Dermis blood vessel endothelial cell (primary cell): ENCODE data around the gene PHTF1. TPM values are rescaled to one million over a fixed set of nuclear protein-coding genes. Genes with fewer than 3 reads are reported as not detected.
"Not testable (repeated sequence)": the region's sequence is repeated elsewhere in the genome, so short reads cannot be mapped to it uniquely, and the experiment has no call there.

Source experiments
- DNase-seq: peaks from one replicate; pipeline ENCODE4 v3.0.0; 2010
- total RNA-seq: library from RNA; depleted of rRNA; stranded (reverse); fragments of >200 nt; gene quantifications from 2 replicates; pipeline ENCODE4 v1.2.3, GENCODE V29; 2014

Gene PHTF1
- total RNA-seq, 1 donor from 2014 or later = 69.4 TPM

DNA sequence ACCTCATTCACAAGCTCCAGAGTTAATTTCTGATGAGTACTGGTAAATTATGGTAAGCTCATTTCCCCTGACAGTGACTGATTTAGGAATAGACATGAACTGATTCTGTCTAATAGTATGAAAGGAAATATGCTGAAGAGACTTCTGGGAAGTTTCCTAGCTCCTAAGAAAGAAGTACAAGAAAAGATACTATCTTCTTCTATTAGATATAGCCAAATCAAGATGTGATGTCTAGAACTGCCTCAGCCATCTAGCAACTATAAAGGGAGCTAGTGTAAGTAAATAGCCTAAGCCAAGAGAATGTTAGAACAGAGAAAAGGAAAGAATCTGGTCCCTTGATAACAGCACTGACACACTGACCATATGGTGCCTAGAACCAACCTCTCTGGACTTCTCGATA is 10.7 kb upstream of the PHTF1 start:
- DNase-seq = no peak

DNA sequence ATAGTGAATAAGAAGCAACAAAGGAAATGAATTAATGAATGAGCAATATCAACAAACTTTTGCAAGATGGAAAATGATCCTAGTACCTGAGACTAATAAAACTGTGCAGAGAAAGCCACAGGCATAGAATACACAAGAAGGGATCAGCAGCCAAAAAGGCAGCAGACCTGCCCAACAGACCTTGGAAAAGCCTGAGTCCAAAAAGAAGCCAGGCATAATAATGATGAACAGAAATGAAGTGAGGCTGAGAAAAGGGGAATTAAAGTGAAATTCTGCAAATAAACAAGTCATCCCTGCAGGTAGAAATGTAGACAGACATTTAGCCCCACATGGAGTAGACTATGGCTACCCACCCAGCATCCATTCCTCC is 10.3 kb upstream of the PHTF1 start:
- DNase-seq = no peak

DNA sequence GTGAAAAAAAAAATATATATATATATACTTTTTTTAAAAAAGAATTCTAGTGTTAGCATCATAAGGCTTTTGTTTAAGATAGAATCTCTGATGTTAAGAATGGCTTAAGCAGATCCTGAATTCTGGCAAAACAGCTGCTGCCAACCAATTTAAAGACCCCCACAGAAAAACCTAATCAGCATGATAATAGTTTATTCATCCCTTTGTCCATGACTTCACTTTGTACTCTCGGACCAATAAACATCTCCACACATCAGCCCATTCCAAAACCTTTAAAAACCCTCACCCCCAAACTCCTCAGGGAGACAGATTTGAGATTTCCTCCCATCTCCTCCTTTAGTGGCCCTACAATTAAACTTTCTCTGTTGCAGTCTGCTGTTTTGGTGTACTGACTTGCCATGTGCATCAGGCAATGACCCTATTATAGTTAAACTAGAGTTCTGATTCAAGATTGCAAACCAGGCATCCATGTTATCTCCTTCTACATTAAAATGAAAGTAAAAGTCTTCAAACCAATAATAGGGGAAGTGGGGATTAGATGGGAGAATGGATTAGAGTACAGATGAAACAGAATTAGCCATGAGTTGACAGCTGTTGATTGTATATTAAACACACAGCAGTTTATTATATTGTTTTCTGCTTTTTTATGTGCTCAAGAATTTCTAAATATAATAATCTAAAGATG is 9.8 kb upstream of the PHTF1 start:
- DNase-seq = no peak

DNA sequence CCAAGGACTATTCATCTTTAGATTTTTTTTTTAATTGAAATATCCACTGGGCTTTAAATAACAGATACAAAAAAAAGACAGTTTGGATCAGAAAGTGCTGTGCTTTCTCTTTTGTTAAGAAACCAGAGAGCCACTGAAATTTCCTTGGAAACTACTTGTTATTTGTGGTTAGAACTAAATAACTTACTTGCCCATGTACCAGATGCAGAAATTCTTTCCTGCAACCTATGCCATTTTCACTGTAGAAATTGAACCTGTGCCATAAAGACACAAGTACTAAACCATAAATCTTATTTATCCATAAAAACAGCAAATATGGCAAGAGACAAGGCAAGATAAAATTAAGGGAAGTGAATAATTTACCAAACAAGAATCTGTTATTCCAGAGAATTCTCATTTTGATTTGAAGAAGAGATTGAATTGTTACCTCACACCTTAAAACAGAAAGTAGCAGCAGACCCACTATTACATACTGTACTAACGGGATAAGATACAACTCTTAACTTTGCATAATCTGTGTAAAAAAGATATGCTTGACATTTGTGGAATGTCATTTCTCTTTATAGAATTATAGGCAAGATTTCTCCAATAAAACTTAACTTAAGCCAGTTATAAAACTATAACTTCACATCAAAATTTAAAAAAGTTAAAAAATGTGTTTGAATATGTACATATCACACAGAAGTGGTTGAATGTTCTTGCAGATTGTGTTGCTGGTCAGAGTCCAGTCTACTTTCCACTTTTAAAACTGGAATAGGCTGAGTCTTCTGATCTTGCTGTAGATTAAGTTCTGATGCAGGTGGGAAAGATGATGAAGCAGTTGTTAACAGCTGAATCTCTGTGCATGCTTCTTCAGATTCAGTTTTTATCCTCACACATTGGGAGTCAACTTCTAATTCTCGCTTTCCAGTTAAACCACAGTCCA is 6.3 kb upstream of the PHTF1 start:
- DNase-seq = no peak

DNA sequence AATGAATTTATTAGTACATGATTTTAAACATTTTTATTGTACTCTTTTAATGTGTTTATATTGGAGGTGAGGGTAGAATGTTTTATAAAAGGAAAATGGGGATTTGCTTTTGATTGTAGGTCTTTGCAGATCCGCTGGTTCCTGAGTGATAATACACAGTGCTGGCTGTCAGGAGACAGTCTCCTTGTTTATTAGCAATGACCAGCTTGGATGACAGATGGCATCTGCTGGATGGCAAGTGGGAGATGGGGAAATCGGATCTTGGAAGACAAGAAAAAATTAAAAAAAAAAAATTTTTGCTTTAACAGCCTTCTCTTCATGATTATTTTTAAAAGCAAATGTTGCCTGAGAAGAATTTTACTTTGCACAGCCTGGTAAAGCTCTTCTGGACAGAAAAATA is 4.4 kb upstream of the PHTF1 start:
- no peak for DNase-seq

DNA sequence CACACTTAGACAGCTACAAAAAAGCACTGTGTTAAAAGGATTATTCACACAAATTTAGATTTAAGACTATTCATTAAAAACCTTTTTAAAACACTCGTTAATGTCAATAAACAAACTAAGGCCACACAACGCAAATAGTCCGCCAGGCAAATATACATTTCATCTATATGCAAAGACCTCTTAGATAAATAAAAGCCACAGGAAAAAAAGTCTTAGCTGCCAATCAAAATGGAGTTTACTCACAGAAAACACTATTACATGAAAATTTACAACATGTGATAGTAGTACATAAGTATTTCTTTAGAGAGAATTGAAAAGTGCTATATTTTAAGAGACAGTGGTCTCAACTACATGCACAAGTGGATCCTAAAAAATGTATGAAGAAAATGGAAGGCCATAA is 2.7 kb upstream of the PHTF1 start:
- no peak for DNase-seq

DNA sequence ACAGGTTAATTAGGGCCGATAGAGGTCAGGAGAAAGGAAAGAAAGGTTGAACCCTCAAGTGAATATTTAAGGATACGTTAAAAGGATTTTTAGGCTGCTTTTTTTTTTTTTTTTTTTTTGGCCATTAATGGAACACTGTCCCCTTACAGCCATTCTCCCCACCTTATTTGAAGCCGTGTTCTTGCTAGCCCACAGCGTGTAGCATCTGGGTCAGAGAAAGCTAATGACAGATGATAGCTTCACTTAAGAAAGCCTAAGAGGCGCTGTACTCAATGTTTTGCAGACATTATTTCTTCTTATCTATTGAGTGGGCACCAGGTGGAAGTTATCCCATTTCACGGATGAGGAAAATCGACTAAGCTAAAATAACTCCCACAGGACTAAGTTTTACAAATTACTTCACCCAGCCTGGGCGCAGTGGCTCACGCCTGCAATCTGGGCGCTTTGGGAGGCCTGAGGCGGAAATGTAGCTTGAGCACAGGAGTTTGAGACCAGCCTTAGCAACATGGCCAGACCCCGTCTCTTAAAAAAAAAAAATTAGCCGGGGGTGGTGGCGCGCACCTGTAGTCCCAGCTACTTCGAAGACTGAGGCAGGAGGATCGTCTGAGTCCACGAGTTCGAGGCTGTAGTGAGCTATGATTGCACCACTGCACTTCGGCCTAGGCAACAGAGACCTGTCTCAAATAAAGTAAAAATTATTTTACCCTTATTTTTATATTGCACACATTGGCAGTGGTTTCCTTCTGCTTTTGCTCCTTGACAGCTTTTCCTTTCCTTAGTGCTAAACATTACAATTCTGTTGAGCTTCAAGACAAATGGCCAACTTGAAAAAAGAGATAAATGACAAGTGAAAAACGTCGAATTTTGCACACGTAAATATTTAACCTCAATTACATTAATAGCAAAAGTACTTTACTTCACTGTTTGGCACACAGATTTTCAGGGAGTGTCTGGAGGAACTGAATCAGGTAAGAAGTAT is 1.1 kb upstream of the PHTF1 start:
- peak; percentile 14 for DNase-seq

DNA sequence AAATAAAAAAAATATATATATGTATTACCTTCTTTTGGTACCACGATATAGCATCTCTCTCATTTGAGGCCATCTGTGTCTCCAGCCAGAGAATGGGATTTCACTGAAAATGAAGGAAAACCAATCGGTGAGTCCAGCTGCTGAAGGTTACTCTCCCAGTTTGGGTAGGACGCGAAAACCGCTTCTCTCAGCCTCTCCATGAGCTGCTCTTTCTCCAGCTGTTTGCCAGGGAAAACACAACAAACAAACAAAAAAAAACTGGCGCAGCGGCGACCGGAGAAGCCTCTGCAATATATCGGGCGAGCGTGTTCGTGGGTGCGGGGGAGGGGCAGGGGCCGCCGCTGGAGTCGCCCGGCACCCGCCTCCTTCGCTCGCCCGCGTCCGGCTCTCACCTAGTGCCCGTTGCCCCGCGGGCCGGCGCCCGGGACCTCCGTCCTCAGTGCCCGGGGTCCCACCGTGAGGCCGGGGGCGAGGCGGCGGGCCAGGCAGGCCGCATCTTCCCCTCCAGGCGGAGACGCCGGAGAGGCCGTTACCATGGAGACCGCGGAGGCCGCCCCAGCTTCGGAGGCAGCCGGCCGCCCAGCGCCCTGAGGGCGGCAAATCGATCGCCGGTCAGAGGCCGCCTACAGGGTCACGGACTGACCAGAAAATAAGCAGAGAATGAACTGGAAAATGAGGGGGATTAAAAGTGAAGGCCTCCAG is 504 bp downstream of the PHTF1 start:
- DNase-seq = peak; percentile 71

DNA sequence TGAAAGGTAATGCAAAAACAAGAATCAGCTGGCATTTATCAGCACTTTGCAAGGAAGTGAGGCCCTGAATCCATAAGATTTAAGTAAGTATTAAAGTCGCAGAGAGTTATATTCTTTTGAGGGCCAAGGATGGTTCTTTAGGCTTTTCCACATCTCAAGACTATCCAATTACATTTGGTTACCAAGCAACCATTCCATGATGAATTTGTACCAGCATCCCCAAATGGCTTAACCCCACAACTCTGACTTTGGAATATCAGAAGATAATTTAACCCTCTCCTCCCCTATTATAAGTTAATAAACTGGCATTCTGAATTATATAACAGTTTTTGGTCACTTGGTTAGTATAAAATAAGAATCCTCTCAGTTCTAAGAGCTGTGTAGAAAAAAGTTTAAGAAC is 2.8 kb downstream of the PHTF1 start:
- DNase-seq = no peak

DNA sequence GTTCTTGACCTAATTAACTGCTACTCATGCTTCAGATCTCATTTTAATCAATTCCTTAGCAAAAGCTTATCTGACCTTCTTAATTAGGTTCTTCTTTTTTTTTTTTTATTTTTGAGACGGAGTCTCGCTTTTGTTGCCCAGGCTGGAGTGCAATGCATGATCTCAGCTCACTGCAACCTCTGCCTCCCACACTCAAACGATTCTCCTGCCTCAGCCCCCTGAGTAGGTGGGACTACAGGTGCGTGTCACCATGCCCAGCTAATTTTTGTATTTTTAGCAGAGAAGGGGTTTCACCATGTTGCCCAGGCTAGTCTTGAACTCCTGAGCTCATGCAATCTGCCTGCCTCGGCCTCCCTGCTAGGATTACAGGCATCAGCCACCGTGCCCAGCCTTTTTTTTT is 6.0 kb downstream of the PHTF1 start:
- not testable (repeated sequence) for DNase-seq

DNA sequence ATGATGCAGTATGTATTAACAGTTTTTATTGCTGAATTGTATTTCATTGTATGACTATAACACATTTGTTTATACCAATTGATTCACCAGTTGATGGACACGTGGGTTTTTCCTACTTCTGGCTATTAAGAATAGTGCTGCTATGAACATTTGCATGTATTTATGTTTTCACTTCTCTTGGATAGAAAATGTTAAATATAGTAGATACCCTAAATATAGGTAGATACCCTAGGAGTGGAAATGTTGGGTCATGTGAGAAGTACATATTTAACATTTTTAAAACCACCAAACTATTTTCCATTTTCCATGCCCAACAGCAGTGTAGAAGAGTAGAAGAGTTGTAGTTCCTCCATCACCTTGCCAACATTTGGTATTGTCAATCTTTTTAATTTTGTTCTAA is 7.8 kb downstream of the PHTF1 start:
- no peak for DNase-seq

DNA sequence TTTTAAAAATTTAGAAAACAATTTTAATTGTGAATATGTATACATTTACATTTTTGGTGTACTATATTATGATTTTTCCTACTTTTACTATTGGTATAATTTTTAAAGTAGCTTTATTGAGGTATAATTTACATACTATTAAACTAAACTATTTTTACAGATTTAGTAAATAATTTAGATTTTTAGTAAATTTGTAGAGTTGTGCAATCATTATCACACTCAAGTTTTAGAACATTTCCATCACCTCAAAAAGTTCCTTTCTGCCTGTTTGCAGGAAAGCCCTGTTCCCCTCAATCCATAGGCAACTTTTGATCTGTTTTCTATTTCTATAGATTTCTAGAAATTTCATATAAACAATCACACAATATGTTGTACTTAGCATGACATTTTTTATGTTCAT is 8.2 kb downstream of the PHTF1 start:
- no peak for DNase-seq

DNA sequence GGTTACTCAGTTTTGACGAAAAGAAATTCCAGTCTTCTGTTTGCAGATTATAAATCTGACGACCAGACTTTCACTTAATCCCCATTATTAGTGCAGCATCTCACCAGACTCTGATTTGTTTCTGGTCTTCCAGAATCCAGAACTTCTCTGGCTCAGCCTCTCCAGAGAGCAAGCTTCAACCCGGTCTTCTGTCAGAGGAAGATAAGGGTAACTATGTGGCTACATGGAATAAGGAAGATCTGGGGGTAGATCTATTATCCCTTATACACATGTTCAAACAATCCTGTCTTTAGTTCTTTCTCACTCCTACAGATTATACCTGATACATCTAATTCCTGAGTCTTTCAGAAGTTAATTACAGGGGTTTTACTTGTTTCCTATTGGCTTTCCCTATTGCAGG is 9.9 kb downstream of the PHTF1 start:
- no peak for DNase-seq

DNA sequence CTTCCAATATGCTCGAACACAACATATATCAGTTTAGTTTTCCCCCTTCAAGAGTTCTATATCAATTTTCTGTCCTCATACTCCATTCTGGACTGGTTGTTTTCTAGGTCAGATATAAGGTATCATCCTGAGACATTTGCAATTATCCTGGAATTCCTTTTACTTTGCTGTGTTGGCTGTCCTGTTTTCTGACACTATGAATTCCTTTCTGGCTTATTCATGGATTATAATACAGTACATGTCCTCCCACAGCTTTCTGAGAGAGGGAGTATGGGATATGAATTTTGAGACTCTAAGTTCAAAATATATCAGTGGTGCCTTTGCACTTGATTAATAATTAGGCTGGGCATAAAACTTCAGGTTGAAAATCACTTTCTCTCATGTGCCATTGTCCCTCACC is 11.9 kb downstream of the PHTF1 start:
- no peak for DNase-seq

DNA sequence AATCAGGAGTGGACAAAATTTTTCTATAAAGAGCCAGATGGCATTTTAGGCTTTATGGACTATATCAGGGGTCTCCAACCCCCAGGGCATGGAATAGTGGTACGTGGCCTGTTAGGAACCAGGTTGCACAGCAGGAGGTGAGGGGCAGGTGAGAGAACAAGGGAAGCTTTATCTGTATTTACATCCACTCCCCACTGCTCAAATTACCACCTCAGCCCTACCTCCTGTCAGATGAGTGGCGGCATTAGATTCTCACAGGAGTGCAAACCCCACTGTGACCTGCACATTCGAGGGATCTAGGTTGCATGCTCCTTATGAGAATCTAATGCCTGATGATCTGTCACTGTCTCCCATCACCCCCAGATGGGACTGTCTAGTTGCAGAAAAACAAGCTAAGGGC is 13.9 kb downstream of the PHTF1 start:
- no peak for DNase-seq

DNA sequence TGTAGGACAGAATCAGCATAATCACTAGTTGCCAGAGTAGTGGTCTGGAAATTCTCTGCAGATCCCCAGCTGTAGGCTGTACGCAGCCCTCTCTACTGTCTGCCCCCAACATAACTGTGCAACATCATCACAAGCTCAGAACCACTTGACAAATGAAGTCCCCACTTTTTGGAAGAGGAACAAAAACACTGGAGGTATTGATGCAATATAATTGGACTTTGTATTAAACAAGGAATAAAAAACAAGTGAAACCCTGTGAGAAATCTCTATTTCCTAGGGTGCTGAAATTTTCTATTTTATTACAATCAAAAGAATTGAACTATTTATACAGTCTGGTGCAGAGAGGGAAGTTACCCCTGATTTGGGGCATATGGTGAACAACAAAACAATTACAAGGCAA is 15.2 kb downstream of the PHTF1 start:
- DNase-seq = no peak

DNA sequence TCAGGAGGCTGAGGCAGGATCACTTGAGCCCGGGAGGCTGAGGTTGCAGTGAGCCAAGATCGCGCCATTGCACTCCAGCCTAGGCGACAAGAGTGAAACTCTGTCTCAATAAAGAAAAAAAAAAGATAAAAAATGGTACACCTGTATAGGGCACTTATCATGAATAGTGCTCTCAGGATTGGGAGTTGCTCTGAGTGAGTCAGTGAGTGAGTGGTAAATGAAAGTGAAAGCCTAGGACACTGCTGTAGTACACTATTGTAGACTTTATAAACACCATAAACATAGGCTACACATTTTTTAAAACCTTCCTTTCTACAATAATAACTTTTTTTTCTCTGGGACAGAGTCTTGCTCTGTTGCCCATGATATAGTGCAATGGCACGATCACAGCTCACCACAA is 16.8 kb downstream of the PHTF1 start:
- no peak for DNase-seq

DNA sequence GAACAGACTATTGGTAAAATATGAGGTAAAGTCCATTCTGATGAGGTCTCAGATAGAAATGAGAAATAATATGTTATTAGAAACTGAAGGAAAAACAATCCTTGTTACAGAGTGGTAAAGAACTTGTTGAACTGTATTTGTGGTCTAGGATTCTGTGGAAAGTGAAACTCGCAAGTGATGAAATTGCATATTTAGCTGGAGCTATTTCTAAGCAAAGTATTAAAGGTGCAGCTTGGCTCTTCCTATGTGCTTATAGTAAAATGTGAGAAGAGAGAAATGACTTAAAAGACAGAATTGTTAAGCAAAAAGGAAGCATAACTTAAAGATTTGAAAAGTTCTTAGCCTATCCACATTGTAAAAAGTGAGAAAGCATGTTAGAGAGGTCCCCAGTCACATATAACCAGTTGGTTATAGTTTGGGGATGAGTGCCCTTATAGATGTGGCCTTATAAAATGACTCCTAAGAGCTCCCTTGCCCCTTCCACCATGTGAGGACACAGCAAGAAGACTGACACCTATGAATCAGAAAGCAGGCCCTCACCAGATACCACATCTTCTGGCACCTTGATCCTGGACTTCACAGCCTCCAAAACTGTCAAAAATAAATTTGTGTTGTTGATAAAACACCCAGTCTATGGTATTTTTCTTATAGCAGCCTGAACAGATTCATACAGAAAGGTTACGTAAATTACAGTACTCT is 24.8 kb downstream of the PHTF1 start:
- no peak for DNase-seq

DNA sequence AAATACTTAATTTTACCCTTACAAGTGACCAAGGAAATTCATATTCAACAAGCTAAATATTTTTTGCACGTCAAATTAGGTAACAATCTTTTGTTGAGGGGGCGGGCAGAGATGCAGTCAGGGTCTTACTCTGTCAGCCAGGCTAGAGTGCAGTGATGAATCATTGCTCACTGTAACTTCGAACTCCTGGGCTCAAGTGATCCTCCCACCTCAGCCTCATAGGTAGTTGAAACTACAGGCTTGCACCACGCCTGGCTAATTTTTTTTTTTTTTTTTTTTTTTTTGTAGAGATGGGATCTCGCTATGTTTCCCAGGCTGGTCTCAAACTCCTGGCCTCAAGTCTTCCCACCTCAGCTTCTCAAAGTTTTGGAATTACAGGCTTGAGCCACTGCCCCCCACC is 26.5 kb downstream of the PHTF1 start:
- DNase-seq = no peak

DNA sequence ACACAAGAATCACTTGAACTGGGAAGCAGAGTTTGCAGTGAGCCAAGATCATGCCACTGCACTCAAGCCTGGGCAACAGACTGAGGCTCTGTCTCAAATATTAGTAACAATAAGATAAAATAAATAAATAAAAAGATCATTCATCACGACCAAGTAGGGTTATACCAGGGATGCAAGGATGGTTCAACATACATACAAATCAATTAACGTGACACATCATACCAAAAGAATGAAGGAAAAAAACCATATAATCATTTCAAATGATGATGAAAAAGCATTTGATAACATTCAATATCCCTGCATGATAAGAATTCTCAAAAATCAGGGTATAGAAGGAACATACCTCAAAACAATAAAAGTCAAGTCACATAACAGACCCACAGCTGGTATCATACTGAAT is 38.3 kb downstream of the PHTF1 start:
- no peak for DNase-seq

DNA sequence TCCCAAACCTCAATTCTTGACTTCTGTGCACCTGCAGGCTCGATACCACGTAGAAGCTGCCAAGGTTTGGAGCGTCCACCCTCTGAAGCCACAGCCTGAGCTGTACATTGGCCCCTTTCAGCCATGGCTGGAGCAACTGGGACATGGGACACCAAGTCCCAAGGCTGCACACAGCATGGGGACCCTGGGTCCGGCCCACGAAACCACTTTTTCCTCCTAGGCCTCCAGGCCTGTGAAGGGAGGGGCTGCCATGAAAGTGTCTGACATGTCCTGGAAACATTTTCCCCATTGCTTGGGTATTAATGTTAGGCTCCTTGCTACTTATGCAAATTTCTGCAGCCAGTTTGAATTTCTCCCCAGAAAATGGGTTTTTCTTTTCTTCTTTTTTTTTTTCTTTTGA is 40.7 kb downstream of the PHTF1 start:
- DNase-seq = not testable (repeated sequence)

DNA sequence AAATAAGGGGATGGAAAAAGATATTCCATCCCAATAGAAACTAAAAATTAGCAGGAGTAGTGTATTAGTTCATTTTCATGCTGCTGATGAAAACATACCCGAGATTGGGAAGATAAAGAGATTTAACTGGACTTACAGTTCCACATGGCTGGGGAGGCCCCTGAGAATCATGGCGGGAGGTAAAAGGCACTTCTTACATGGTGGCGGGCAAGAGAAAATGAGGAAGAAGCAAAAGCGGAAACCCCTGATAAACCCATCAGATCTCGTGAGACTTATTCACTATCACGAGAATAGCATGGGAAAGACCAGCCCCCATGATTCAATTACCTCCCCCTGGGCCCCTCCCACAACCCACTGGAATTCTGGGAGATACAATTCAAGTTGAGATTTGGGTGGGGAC is 41.8 kb downstream of the PHTF1 start:
- DNase-seq = not testable (repeated sequence)
